Activated B cell treated with CpG ODN at 0.5 μM for 24 hours (primary cell): ENCODE results near the gene GSDME. TPM values are rescaled to one million over a fixed set of nuclear protein-coding genes. Genes with fewer than 3 reads are reported as not detected.
"Not testable (repeated sequence)": the region's sequence is repeated elsewhere in the genome, so short reads cannot be mapped to it uniquely, and the experiment has no call there.

ENCODE experiments used
- ATAC-seq: fragments of 200-7000 bp; cut with Tn5 transposase; one replicate; pipeline ENCODE4 v1.10.0; 2021; ENCODE audit warnings: low read depth, mild to moderate bottlenecking, moderate library complexity
- CTCF ChIA-PET: fragments of 350-600 bp; sonication (Branson Sonifier 250); formaldehyde crosslinking; loops from one replicate; lab custom pipeline; 2021; ENCODE audit warnings: antibody characterized with exemption; lab: Charles Lee
- POLR2A ChIA-PET: fragments of 350-600 bp; sonication (Branson Sonifier 250); formaldehyde crosslinking; loops from one replicate; lab custom pipeline; 2021; ENCODE audit warnings: antibody characterized with exemption; lab: Charles Lee
- DNase-seq: peaks from one replicate; pipeline ENCODE4 v3.0.0; 2022
- H3K27ac Mint-ChIP-seq: one replicate; pipeline ENCODE4 v1.8.0; 2020; ENCODE audit warnings: mixed read lengths
- H3K27me3 Mint-ChIP-seq: one replicate; pipeline ENCODE4 v1.8.0; 2021; ENCODE audit warnings: mixed read lengths
- H3K36me3 Mint-ChIP-seq: one replicate; pipeline ENCODE4 v1.8.0; 2021; ENCODE audit warnings: low read depth, mixed read lengths
- H3K4me1 Mint-ChIP-seq: one replicate; pipeline ENCODE4 v1.8.0; 2021; ENCODE audit warnings: mixed read lengths
- H3K4me3 Mint-ChIP-seq: one replicate; pipeline ENCODE4 v1.8.0; 2020; ENCODE audit warnings: mild to moderate bottlenecking, mixed read lengths
- H3K9me3 Mint-ChIP-seq: one replicate; pipeline ENCODE4 v1.8.0; 2020; ENCODE audit warnings: mixed read lengths
- intact Hi-C: fragments of 100-400 bp; cut with micrococcal nuclease; formaldehyde crosslinking; loops from one replicate; pipeline ENCODE4 v1.15.1; 2024
- total RNA-seq: library from RNA; stranded (reverse); gene quantifications from 2 replicates; pipeline ENCODE4 v1.2.3, GENCODE V29; 2022
- TF ChIP-seq, protein P1 (sequence below): fragments of 200-600 bp; IDR thresholded peaks from one replicate; pipeline ENCODE4 v1.8.0; 2022; ENCODE audit warnings: antibody characterized with exemption, mild to moderate bottlenecking

The GSDME gene
- total RNA-seq, 1 donor from 2014 or later = 4.1 TPM

DNA sequence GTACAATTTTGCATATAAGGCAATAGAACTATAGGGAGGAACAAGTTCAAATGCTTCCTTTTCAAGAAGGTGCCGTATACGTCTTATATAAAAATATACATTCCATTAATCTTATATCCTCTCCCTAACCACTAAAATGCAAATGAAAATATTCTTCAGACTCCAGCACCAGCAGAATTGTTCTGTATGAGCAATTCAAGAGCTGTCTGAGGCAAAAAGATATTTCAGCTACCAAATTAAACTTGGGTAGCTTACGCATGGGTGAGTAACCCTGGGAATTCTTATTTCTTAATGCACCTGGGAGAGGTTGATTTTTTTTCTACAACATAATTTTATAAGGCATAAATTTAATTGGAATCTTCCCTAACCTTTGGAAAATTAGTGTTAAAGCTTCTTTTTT, 42.2 kb upstream of the GSDME start:
- Mint-ChIP-seq H3K9me3 (no peaks in the 10 kb centered on the region), H3K27me3 (no peaks in the 10 kb centered on the region), H3K36me3 (peaks cover 50% of the 10 kb centered on the region), H3K4me3 (no peak overlapping the region), H3K4me1 (peaks cover 5% of the 10 kb centered on the region), H3K27ac (no peak overlapping the region)
- no peak for DNase-seq
- TF ChIP-seq, protein P1, sequence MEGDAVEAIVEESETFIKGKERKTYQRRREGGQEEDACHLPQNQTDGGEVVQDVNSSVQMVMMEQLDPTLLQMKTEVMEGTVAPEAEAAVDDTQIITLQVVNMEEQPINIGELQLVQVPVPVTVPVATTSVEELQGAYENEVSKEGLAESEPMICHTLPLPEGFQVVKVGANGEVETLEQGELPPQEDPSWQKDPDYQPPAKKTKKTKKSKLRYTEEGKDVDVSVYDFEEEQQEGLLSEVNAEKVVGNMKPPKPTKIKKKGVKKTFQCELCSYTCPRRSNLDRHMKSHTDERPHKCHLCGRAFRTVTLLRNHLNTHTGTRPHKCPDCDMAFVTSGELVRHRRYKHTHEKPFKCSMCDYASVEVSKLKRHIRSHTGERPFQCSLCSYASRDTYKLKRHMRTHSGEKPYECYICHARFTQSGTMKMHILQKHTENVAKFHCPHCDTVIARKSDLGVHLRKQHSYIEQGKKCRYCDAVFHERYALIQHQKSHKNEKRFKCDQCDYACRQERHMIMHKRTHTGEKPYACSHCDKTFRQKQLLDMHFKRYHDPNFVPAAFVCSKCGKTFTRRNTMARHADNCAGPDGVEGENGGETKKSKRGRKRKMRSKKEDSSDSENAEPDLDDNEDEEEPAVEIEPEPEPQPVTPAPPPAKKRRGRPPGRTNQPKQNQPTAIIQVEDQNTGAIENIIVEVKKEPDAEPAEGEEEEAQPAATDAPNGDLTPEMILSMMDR = no peak
- POLR2A ChIA-PET = no interaction called here
- intact Hi-C loops = no loop called here
- no peak for ATAC-seq
- CTCF ChIA-PET = no interaction called here

- CTCF ChIA-PET = no interaction called here
- POLR2A ChIA-PET = no interaction called here
- ATAC-seq = no peak
- Mint-ChIP-seq H3K4me3 (no peak overlapping the region), H3K27ac (no peak overlapping the region), H3K36me3 (peaks cover 39% of the 10 kb centered on the region), H3K9me3 (no peaks in the 10 kb centered on the region), H3K4me1 (peaks cover 16% of the 10 kb centered on the region), H3K27me3 (no peaks in the 10 kb centered on the region)
- intact Hi-C loops = no loop called here
- DNase-seq = no peak
- TF ChIP-seq, protein P1 = no peak
These were observed 41.0 kb upstream of the GSDME start for GRCh38 chr7:24798261-24798660.

DNA sequence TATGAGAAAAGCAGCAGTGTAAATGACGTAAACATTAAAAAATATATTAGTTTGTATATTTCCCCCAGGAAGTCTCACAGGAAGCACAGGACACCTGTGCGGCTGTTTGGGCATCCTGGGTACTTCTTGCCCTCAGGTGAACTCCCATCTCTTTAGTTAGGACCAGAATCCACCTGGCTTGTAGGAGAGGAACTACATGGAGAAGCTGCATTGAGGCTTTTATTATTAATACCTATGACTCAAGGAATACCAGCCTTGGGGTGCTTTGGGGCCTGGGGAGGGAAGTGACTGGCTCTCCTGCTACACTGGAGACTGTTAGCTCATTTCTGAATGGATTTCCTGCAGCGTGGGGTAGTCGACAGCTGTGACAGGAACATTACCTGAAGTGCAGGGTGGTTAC, 40.0 kb upstream of the GSDME start:
- ChIA-PET POLR2A (interaction anchor here (0.8 kb wide), 1 partner anchor 81 kb away, joined by 3 read pairs; no protein-coding TSS in a partner anchor), CTCF (no interaction called here)
- Mint-ChIP-seq H3K4me3 (no peak overlapping the region), H3K27me3 (no peaks in the 10 kb centered on the region), H3K9me3 (no peaks in the 10 kb centered on the region), H3K36me3 (peaks cover 31% of the 10 kb centered on the region), H3K27ac (no peak overlapping the region), H3K4me1 (peaks cover 22% of the 10 kb centered on the region)
- ATAC-seq (no peak), DNase-seq (no peak)
- TF ChIP-seq, protein P1 = no peak
- intact Hi-C loops = no loop called here

GRCh38 chr7:24795407-24795767, 38.1 kb upstream of the GSDME start:
- intact Hi-C loops = no loop called here
- Mint-ChIP-seq H3K4me3 (no peak overlapping the region), H3K27me3 (no peaks in the 10 kb centered on the region), H3K27ac (no peak overlapping the region), H3K9me3 (no peaks in the 10 kb centered on the region), H3K4me1 (peaks cover 24% of the 10 kb centered on the region), H3K36me3 (peaks cover 17% of the 10 kb centered on the region)
- TF ChIP-seq, protein P1 = no peak
- DNase-seq (no peak), ATAC-seq (no peak)
- ChIA-PET POLR2A (no interaction called here), CTCF (no interaction called here)

DNA sequence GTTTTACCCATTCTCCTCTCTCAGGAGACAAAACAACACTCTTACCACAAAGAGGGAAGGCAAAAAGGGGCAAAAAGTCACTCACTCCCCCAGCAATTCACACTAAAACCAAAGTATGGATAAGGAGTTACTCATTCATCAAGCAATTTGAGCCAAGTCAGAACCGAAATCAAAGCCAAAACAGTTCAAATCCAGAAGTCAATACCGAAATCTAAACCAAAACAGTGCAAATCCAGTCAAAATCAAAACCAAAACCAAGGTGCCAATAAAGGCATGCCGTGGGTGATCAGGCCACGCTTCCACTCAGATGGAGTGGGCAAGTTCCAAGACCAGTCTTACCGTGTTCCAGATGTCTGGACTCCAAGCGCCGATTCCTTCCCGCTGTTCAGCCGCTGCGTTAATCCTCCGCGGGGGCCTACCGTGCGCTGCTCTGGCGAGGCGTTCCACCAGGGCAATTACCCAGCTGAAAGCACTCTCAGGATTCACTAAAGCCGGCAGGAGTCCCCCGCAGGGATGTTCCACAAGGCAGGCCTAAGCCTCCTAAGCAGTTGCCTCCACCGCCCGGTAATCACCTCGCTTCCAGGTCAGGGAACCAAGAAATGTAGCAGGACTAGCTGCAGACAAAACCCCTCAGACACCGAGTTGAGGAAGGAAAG, 37.6 kb upstream of the GSDME start:
- H3K4me3 Mint-ChIP-seq, intact Hi-C loops, POLR2A ChIA-PET, H3K9me3 Mint-ChIP-seq, H3K27ac Mint-ChIP-seq, H3K27me3 Mint-ChIP-seq, CTCF ChIA-PET, ATAC-seq, DNase-seq: not testable (repeated sequence)
- peaks cover 16% of the 10 kb centered on the region for H3K36me3 Mint-ChIP-seq
- H3K4me1 Mint-ChIP-seq = peaks cover 24% of the 10 kb centered on the region
